Activated CD8-positive, alpha-beta memory T cell treated with anti-CD3 and anti-CD28 coated beads, Interleukin-2, amount 50 U/mL, for 4 hours (primary cell): ENCODE measurements around the gene PPOX.

Source experiments
- DNase-seq: peaks from one replicate; pipeline ENCODE4 v3.0.0-alpha.2; 2020

Gene PPOX

DNA sequence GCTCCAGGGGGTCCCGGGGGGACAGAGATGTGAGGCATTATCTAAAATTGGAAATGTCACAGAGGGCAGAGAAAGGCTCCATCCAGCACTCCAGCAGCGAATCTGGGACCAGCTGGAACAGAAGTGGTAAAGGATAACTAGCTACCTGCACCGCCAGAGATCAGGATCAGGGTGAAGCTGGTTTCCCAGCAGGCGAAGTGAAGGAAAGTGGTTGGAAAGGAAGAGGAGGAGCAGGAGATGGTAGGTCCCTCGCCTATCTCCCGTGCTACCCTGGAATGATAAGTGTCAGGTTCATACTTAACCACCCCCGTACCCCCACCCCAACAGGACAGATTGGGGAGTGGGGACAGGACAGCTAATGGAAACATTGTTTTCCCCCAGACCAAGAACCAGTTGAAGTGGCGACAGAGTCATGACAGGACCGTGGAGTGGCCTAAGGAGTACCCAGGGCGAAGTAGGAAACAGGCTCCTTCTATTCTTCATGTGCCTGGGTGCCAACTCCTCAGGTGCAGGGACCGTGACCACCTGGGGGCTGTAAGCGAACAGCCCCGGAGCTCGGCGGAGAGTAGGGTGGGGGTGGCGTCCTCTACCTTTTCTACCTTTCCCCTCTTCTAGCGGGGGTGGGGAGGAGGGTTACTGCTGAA, 10.4 kb downstream of the PPOX start:
- no peak for DNase-seq

GRCh38 chr1:161177112-161177935, 11.1 kb downstream of the PPOX start, which contains the start of gene B4GALT3:
Gene B4GALT3 (minus strand): TSS chr1:161177507. CDS start chr1:161176060, 1,447 bp downstream.
- peak; percentile 99 for DNase-seq

DNA sequence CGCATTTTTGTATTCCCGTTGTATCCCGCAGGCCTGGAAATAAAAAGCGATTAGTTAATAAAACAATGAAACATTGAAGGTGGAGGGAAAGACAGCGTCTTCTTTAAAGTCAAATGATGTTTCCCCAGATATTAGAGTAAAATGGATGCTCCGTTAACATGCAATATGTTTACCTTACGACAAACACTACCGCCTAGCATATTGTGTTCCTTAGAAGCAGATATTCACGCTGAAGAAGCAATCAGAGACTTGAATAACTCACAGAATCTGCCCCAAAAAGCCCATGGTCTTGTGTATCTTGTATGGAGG, 11.7 kb downstream of the PPOX start:
- DNase-seq: no peak

- no peak for DNase-seq
Measured at GRCh38 chr1:161179698-161180097, 13.5 kb downstream of the PPOX start.

GRCh38 chr1:161180639-161181038, 14.4 kb downstream of the PPOX start:
- DNase-seq: no peak

DNA sequence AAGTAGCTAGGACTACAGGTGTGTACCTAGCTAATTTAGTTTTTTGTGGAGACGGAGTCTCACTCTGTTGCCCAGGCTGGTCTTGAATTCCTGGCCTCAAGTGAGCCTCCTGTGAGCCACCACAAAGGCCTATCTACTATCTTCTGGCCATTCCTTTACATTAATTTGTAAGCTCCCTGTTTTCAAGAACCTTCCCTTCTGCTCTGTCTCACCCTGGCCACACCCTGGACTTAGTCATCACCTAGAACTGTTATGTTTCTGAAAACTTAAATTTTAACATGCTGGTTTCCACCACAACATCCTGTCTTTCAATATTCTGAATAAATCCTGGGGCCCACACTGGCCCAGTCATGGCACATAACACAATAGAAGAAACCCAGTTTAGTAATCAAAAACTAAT, 16.0 kb downstream of the PPOX start:
- DNase-seq: peak; percentile 55

- peak; percentile 62 for DNase-seq
Measured at GRCh38 chr1:161185282-161185682, 19.1 kb downstream of the PPOX start.

DNA sequence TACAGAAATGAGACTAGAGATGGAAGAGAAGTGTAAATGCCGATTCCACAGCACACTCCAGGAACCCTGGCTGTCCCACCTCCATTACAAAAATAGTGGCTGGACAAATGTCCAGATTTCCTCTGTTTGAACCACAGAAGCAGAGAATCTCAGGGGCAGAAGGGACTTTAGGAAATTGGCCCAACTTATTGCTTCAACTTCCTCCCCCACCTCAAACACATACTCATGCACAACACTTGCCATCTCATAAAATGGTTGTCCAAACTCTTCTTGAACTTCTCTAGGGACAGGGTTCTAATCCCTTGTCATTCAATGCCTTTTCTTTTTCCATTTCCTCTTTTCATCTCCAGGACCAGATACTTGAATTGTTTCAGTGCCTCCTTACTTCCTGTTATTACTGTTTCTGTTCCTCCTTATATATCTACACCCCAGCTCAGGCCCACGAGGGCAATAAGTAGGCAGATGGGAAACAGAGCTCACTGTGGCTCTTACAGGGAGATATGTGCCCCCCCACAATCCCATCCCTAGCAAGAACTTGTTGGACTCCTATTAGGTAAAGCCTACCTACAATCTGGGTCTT, 19.6 kb downstream of the PPOX start:
- no peak for DNase-seq

DNA sequence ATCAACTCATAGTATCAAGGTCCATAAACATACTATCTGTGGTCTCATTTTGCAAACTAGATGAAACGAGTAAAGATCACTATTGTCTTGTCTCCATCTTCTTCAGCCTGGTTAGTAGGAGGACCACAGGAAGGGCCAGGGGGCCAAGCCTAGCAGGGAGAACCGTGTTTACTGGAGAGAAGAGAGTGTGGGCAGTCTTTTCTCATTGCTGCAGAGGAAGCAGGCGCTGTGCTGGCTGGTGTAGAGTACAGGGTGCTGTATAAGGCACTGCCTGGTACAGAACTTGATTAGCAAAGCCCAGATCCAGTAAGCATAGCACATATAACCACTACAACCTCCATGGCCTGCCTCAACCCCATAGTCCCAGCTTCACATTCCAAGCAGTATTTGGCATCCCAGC, 21.1 kb downstream of the PPOX start:
- no peak for DNase-seq

GRCh38 chr1:161188381-161188780, 22.2 kb downstream of the PPOX start:
- DNase-seq: no peak

GRCh38 chr1:161189036-161189435, 22.8 kb downstream of the PPOX start:
- DNase-seq: no peak

DNA sequence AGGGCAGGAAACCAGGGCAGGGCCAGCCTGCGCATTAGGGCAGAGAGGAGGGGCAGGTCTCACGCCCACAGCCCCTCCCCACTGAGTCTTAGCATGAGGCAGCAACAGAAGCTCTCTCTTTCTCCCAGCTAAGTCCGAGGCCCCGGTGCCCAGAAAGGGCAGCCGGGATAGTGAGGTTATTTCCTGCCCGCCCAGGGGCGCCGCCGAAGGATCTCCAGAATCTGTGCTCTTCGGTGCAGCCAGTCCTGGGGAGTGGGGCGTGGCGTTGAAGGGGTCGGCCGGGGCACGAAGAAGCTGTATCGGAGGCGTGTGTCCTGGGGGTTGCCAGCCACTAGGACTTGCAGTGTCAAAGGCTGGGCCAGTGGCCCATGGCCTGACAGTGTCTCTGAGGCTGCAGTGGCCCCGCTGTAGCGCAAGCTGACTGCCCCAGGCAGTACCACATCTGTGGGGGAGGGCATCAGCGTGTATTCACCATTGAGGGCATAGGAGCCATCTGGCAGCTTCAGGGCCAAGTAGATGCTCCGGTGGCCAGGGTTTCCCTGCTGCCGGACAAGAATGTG, 24.8 kb downstream of the PPOX start:
- DNase-seq: no peak

DNA sequence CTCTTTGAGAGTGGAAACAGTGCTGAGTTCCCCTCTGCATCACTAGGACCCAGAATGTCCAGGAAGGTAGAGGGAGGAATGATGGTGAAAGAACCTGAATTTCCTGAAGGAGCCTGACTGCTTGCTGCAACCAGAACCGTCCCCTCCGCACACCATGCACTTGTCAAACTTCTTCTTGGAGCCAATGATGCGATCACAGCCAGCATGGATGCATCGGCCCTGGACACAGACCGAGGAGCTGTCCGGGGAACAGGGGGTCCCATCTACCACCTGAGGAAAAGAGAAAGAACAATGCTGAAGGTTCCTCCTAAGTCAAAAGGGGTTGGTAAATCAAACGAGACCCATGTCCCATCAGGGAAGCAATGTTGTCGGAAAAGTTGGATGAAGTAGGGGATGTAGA, 25.7 kb downstream of the PPOX start:
- no peak for DNase-seq

DNA sequence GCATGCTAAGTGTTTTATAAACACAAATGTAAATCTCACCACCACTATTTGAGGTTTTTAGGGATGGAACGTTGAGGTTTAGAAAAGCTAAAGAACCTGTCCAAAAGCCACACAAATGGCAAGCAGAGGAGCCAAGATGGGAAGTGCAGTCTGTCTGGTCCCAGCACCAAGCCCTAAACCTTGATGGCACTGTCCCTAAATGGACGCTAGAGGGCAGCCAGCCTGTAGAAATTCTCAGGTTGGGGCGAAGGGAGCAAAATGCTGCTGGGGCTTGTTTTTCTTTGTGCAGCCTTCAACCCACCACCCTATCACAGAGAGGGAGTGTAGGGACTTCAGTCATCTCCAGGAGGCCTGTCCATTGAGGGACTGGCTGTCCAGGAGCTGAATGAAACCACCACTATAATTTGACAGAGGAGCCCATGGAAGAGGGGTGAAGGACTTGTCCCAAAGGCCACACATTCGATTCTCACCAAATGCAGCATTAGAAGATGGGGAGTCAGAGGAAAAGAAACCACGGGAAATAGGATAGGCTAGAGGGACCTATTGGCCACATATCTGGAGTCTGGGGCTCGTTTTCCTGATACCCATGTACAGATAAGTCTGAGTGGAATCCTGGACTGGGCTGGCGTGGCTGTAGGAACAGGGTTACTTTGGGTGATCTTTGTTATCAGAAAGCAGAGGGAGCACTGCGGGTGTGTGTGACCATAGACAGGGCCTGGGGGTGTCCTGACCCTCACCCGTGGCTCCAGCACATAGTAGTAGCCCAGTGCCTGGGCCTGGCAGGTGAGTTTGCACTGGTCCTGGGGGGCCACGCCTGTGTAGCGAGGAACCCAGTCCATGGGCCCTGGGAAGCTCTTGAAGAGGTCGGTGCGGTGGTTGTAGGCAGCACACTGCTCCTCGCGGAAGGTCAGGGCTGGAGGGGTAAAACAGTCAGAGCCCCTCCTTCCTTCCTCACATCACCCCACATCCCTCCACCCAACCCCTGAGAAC, 26.5 kb downstream of the PPOX start:
- DNase-seq: peak; percentile 61

- no peak for DNase-seq
Measured at GRCh38 chr1:161193561-161194235, 27.5 kb downstream of the PPOX start.

DNA sequence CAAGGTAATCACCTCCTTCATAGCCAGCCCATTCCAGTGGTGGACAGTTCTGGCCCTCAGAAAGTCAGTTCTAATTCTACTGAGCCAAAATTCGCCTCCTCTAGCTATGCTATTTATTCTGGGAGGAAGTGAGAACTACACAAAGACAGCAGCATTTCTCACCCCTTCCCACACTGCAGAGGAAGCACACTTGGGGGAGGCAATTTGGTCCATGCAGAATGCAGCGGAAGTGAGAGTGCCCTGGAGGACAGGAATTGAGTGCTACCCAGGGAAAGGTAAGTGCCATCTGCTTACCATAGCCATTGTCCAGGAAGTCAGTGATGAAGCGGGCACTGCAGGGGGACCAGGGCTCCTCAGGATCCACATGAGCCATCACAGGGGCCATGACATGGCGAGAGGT, 28.9 kb downstream of the PPOX start:
- no peak for DNase-seq

GRCh38 chr1:161196111-161196510, 29.9 kb downstream of the PPOX start:
- DNase-seq: no peak

- DNase-seq: no peak
Measured at GRCh38 chr1:161196521-161197451, 30.6 kb downstream of the PPOX start.

DNA sequence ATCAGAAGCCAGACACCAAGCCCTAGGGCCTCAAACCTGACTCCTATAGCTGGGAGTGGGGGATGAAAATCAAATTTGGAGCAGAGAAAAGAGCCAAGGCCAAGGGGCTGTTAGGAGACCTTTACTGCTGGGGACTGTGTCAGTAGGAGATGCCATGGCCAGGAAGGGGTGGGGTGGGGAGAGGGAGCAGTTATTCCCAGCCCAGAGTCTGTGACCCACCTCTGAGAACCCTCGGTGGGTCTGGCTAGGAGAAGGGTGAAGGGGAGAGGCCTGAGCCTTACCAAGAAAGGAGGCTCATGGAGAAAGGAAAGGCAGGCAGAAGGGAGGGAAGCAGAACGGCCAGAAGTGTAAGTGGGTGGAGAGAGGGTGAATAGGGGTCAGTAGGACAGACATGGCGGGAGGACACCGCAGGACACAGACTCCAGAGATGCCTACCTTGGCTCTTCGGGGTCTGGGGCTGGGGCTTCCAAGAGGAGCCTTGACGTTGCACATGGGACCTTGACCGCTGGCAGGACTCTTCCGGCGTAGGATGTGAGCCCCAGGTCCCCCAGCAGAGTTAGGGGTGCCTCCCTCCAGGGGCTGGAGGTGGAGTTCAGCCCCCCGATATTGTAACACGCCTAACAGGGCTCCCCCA, 31.5 kb downstream of the PPOX start:
- DNase-seq: no peak

- no peak for DNase-seq
Measured at GRCh38 chr1:161198194-161198896, 32.1 kb downstream of the PPOX start.
